ENCODE measurements around the gene RASL10A.
"Not testable (repeated sequence)": the region's sequence is repeated elsewhere in the genome, so short reads cannot be mapped to it uniquely, and the experiment has no call there.

RASL10A gene

GRCh38 chr22:29315286-29316140 is at the start of gene RASL10A:
TSS of gene RASL10A (minus strand) at chr22:29315697. CDS start at chr22:29315246, 451 bp downstream.
- Mint-ChIP-seq H3K27me3 (ENCODE audit: low read depth) (peaks cover 41% of the 10 kb centered on the region), H3K36me3 (ENCODE audit: low read depth) (peaks cover 1% of the 10 kb centered on the region), H3K27ac (peak within 1 kb of the TSS; percentile 27), H3K4me3 (peak within 1 kb of the TSS; percentile 47), H3K9me3 (no peaks in the 10 kb centered on the region), H3K4me1 (ENCODE audit: low read depth) (peaks cover 12% of the 10 kb centered on the region)
- no peak for DNase-seq (ENCODE audit: low spot score)

- Mint-ChIP-seq H3K27me3 (ENCODE audit: low read depth) (no peaks in the 10 kb centered on the region), H3K4me1 (ENCODE audit: low read depth) (no peaks in the 10 kb centered on the region), H3K27ac (no peak overlapping the region)
These were observed 44.0 kb upstream of the RASL10A start for GRCh38 chr22:29359469-29359868.

GRCh38 chr22:29357193-29357890 is 41.8 kb upstream of the RASL10A start:
- not testable (repeated sequence) for H3K27me3 Mint-ChIP-seq (ENCODE audit: low read depth); H3K9me3 Mint-ChIP-seq; H3K4me3 Mint-ChIP-seq; H3K27ac Mint-ChIP-seq; DNase-seq (ENCODE audit: low spot score); H3K4me1 Mint-ChIP-seq (ENCODE audit: low read depth)
- H3K36me3 Mint-ChIP-seq (ENCODE audit: low read depth) = peaks cover 41% of the 10 kb centered on the region

More at GRCh38 chr22:29359469-29359868, 44.0 kb upstream of the RASL10A start:
- peaks cover 39% of the 10 kb centered on the region for H3K36me3 Mint-ChIP-seq (ENCODE audit: low read depth)
- no peak overlapping the region for H3K4me3 Mint-ChIP-seq
- no peak for DNase-seq (ENCODE audit: low spot score)
- no peaks in the 10 kb centered on the region for H3K9me3 Mint-ChIP-seq

- no peaks in the 10 kb centered on the region for H3K9me3 Mint-ChIP-seq
- no peaks in the 10 kb centered on the region for H3K4me1 Mint-ChIP-seq (ENCODE audit: low read depth)
- no peak overlapping the region for H3K27ac Mint-ChIP-seq
- H3K36me3 Mint-ChIP-seq (ENCODE audit: low read depth) = peaks cover 35% of the 10 kb centered on the region
- DNase-seq (ENCODE audit: low spot score) = no peak
- H3K27me3 Mint-ChIP-seq (ENCODE audit: low read depth) = no peaks in the 10 kb centered on the region
- no peak overlapping the region for H3K4me3 Mint-ChIP-seq
These were observed 38.4 kb upstream of the RASL10A start for GRCh38 chr22:29353860-29354259.

- Mint-ChIP-seq H3K9me3 (no peaks in the 10 kb centered on the region), H3K4me1 (ENCODE audit: low read depth) (no peaks in the 10 kb centered on the region), H3K4me3 (no peak overlapping the region), H3K27me3 (ENCODE audit: low read depth) (no peaks in the 10 kb centered on the region), H3K27ac (no peak overlapping the region), H3K36me3 (ENCODE audit: low read depth) (peaks cover 32% of the 10 kb centered on the region)
- no peak for DNase-seq (ENCODE audit: low spot score)
These were observed 37.8 kb upstream of the RASL10A start for GRCh38 chr22:29353286-29353685.

- no peaks in the 10 kb centered on the region for H3K27me3 Mint-ChIP-seq (ENCODE audit: low read depth)
- H3K9me3 Mint-ChIP-seq = no peaks in the 10 kb centered on the region
- H3K4me1 Mint-ChIP-seq (ENCODE audit: low read depth) = no peaks in the 10 kb centered on the region
- DNase-seq (ENCODE audit: low spot score) = no peak
- no peak overlapping the region for H3K4me3 Mint-ChIP-seq
- H3K36me3 Mint-ChIP-seq (ENCODE audit: low read depth) = peaks cover 28% of the 10 kb centered on the region
- H3K27ac Mint-ChIP-seq = no peak overlapping the region
These were observed 37.3 kb upstream of the RASL10A start for GRCh38 chr22:29352778-29353177.

- no peak overlapping the region for H3K4me3 Mint-ChIP-seq
- H3K4me1 Mint-ChIP-seq (ENCODE audit: low read depth) = no peaks in the 10 kb centered on the region
- no peaks in the 10 kb centered on the region for H3K9me3 Mint-ChIP-seq
- H3K27me3 Mint-ChIP-seq (ENCODE audit: low read depth) = no peaks in the 10 kb centered on the region
- peaks cover 32% of the 10 kb centered on the region for H3K36me3 Mint-ChIP-seq (ENCODE audit: low read depth)
- no peak for DNase-seq (ENCODE audit: low spot score)
- no peak overlapping the region for H3K27ac Mint-ChIP-seq
These were observed 36.4 kb upstream of the RASL10A start for GRCh38 chr22:29351891-29352290.

GRCh38 chr22:29351042-29351441 is 35.5 kb upstream of the RASL10A start:
- Mint-ChIP-seq H3K27me3 (ENCODE audit: low read depth) (no peaks in the 10 kb centered on the region), H3K9me3 (no peaks in the 10 kb centered on the region), H3K27ac (no peak overlapping the region), H3K4me3 (no peak overlapping the region), H3K4me1 (ENCODE audit: low read depth) (no peaks in the 10 kb centered on the region), H3K36me3 (ENCODE audit: low read depth) (peaks cover 36% of the 10 kb centered on the region)
- DNase-seq (ENCODE audit: low spot score) = no peak

- Mint-ChIP-seq H3K4me3 (no peak overlapping the region), H3K27me3 (ENCODE audit: low read depth) (no peaks in the 10 kb centered on the region), H3K9me3 (no peaks in the 10 kb centered on the region), H3K36me3 (ENCODE audit: low read depth) (peaks cover 38% of the 10 kb centered on the region), H3K27ac (no peak overlapping the region), H3K4me1 (ENCODE audit: low read depth) (no peaks in the 10 kb centered on the region)
- no peak for DNase-seq (ENCODE audit: low spot score)
These were observed 33.5 kb upstream of the RASL10A start for GRCh38 chr22:29348956-29349355.

- no peak for DNase-seq (ENCODE audit: low spot score)
- peaks cover 39% of the 10 kb centered on the region for H3K36me3 Mint-ChIP-seq (ENCODE audit: low read depth)
- no peaks in the 10 kb centered on the region for H3K4me1 Mint-ChIP-seq (ENCODE audit: low read depth)
- H3K4me3 Mint-ChIP-seq = no peak overlapping the region
- no peaks in the 10 kb centered on the region for H3K27me3 Mint-ChIP-seq (ENCODE audit: low read depth)
- no peak overlapping the region for H3K27ac Mint-ChIP-seq
- H3K9me3 Mint-ChIP-seq = no peaks in the 10 kb centered on the region
These were observed 32.5 kb upstream of the RASL10A start for GRCh38 chr22:29348041-29348440.

GRCh38 chr22:29346659-29347058 is 31.2 kb upstream of the RASL10A start:
- no peaks in the 10 kb centered on the region for H3K4me1 Mint-ChIP-seq (ENCODE audit: low read depth)
- no peaks in the 10 kb centered on the region for H3K27me3 Mint-ChIP-seq (ENCODE audit: low read depth)
- DNase-seq (ENCODE audit: low spot score) = no peak
- H3K27ac Mint-ChIP-seq = no peak overlapping the region
- peaks cover 47% of the 10 kb centered on the region for H3K36me3 Mint-ChIP-seq (ENCODE audit: low read depth)
- no peaks in the 10 kb centered on the region for H3K9me3 Mint-ChIP-seq
- H3K4me3 Mint-ChIP-seq = no peak overlapping the region

GRCh38 chr22:29345932-29346331 is 30.4 kb upstream of the RASL10A start:
- Mint-ChIP-seq H3K4me3 (no peak overlapping the region), H3K9me3 (no peaks in the 10 kb centered on the region), H3K27ac (no peak overlapping the region), H3K4me1 (ENCODE audit: low read depth) (no peaks in the 10 kb centered on the region), H3K27me3 (ENCODE audit: low read depth) (no peaks in the 10 kb centered on the region), H3K36me3 (ENCODE audit: low read depth) (peaks cover 41% of the 10 kb centered on the region)
- DNase-seq (ENCODE audit: low spot score) = no peak

- H3K9me3 Mint-ChIP-seq; H3K27me3 Mint-ChIP-seq (ENCODE audit: low read depth); H3K27ac Mint-ChIP-seq; DNase-seq (ENCODE audit: low spot score); H3K4me3 Mint-ChIP-seq; H3K4me1 Mint-ChIP-seq (ENCODE audit: low read depth): not testable (repeated sequence)
- peaks cover 37% of the 10 kb centered on the region for H3K36me3 Mint-ChIP-seq (ENCODE audit: low read depth)
These were observed 29.4 kb upstream of the RASL10A start for GRCh38 chr22:29344889-29345288.

- Mint-ChIP-seq H3K9me3 (no peaks in the 10 kb centered on the region), H3K4me3 (no peak overlapping the region), H3K27ac (no peak overlapping the region), H3K36me3 (ENCODE audit: low read depth) (peaks cover 38% of the 10 kb centered on the region), H3K4me1 (ENCODE audit: low read depth) (no peaks in the 10 kb centered on the region), H3K27me3 (ENCODE audit: low read depth) (no peaks in the 10 kb centered on the region)
- DNase-seq (ENCODE audit: low spot score) = no peak
These were observed 28.6 kb upstream of the RASL10A start for GRCh38 chr22:29344137-29344536.

Measured in T-helper 2 cell treated with Interferon-gamma antibody and Interleukin-4, amounts not matched to agents 5 μg/mL and 100 μg/mL, for 36 hours (primary cell).